ENCODE results near the gene C11orf52.

Gene C11orf52

DNA sequence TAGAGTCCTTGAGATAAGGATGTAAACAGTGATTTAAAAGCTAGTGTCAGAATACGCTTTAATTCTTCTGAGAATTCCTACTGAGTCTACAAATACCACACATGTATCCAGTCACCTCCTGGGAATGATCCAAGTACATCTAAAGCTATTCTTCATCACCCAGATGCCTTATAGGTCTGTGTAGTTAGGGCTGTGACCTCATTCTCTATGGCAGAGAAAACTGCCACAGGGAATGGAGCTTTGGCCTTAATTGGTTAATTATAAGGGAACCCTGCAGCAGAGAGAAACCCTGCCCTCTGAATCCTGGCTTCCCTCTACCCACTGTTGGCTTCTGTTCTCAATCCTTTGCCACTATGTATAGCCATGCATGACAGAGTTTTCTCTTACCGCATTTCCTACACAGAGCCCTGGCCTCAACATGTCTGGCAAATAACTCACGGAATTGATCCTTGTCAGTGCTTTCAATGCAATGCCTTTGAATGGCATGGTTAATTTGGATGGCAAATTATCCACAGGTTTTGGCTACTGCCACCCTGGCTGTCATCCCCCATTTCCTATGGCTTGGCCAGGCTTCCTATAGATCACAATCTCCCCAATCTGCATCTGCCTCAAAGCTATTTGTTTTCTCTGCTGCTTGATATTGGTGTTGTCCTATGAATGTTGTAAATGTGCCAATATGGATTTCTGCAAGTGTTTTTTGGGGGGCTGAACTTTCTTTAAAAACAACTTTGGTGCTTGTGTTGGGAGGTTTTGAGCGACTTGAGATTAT is 21.3 kb downstream of the C11orf52 start:
- DNase-seq (ENCODE audit: low spot score), result no peak

DNA sequence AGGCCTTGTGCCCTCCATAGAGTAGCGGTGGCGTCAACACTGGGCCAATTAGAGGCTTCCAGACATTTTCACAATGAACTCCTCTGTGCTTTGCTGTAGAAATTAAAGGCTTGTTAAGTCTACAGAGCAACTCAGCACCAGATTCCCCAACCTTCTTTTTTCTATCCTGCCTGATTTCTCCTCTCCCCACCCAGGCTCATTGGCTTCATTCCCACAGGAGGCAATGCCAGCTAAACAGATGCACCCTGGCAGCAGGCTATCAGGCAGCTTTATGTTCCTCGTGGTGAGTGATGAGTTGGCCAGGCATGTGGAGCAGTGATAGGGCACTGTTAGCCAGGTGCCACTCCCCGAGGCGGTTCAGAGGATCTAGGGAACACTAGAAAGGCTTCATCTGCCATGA is 23.2 kb downstream of the C11orf52 start:
- no peak for DNase-seq (ENCODE audit: low spot score)

DNA sequence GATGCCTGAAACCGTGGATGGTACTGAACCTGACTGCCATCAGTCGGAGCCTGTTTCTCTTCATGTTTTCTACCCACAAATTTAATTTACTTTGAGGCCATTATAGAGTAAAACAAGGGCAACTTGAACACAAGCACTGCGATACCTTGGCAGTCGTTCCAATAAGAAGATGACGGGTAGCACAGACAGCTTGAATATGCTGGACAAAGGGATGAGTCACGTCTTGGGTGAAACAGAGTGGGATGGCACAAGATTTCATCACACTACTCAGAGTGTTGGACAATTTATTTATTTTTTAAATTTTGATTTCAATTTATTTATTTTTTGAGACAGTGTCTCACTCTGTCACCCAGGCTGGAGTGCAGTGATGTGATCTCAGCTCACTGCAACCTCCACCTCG is 24.1 kb downstream of the C11orf52 start:
- no peak for DNase-seq (ENCODE audit: low spot score)

DNA sequence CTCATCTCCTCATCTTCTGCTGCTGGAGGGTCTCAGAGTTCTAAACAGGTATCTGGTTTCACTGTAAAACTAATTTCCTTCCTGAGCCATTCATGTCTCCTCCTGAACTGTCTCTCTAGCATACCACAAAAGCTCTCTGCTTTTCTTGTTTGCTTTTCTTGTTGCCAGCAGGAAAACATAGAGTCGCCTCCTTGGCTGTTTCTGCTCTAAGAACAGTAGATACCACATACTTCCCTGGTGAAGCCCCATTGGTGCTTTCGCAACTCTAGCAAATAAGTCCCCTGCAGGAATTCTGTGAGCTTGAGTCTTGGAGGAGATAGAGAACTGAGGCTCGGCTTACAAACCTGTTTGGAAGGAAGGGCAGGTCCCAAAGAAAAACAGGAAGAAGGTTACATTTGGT is 25.4 kb downstream of the C11orf52 start:
- no peak for DNase-seq (ENCODE audit: low spot score)

DNA sequence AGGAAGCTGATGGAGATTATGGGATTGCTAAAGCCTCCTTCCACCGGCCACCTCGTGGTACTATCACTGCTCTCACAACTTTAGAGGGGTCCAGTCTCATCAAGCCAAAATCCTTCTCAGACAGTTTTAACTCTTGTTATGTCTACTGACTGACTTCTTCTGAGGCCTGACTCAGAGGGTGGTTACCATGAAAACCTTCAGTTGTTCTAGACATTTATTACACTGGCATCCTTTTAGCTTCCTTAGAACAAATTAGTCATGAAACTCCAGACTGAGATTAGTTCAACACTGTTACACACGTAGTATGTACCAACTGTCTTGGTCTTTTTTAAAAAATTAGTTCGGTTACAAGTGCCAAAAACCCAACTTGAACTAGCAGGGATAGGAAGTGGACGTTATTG is 25.9 kb downstream of the C11orf52 start:
- no peak for DNase-seq (ENCODE audit: low spot score)

DNA sequence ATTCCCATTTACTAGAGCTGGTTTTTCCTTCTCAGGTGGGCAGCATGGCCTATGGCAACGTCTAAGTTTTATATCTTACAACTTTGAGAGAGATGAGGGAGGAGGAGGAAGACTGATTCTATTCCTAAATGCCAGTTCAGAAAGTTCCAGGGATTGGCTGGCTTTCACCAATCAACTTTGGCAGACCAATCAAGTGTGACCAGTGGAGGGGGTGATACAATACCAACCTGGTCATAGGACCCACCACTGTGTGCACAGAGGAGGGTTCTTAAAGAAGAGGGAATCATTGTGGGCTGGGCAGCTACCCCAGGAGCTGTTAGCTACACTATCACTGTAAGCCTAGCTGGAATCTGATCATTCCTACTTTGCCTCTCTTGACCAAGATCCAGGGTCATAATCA is 26.5 kb downstream of the C11orf52 start:
- no peak for DNase-seq (ENCODE audit: low spot score)

DNA sequence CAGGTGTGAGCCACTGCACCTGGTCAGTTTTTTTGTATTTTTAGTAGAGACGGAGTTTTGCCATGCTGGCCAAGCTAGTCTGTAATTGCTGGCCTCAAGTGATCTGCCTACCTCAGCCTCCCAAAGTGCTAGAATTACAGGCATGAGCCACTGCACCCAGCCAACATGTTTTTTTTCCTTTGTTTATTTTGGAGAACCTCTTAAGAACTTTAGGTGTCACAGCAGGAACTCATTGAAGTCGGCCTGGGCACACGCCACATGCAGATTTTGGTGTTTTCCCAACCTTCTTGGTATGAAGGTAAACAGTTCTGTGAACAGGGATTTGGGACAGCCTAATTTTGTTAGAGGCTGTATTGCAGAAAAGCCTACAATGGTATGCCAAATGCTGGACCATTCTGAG is 27.8 kb downstream of the C11orf52 start:
- no peak for DNase-seq (ENCODE audit: low spot score)

DNA sequence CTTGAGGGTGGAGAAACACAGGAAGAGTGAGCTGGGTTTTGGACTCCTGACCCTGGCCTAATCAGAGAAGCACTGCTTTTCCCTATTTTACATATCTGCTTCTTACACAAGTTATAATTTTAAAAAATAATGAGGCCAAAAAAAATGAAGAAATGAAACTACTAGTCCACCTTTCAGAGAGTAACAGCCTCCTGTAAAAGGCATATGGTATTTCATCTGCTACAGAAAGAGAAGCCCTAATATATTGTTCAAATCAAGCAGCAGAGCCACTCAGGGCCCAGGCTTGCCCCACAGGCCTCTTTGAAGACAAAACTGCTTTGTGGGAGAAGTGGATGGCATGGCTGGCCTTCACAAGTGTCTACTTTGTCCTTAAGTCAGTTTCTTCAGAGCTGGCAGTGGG is 28.4 kb downstream of the C11orf52 start:
- no peak for DNase-seq (ENCODE audit: low spot score)

DNA sequence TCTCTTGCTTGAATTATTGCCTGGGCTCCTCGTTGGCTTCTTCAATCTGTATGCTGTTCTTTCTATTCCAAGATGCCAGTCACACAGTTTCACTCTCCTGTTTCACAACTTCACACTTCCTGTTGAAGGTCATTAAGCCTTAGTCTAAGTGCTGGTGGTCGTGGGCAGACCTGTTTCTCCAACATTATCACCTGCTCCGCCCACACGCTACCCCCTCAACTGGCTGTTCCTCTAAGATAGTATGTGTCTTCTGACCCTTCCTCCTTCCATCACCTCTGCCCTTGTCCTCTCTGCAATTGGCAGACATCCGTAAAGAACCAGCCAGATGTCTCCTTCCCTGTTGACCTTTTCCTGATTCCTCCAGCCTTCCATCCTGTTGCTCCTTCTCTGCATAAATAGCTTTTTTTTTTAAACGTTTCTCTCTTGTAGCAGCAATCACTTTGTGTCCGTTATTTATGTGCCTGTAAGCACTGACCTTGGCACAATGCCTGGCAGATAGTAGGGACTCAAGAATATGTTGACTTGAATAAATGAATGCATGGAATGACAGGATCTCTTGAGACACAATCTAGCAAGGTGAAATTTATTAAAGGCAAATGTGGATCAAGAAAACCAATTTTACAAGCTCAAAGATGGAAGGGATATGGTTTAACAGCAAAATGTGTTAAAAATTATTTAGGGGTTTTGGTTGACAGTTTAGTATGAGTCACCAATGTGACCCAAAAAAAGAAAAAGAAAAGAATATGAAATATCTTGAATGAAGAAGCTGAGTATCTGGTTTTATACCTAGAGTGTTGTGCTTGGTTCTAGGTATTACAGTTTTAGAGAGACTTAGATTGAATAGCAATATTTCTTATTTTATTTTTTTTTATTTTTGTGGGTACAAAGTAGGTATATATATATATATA is 31.1 kb downstream of the C11orf52 start:
- no peak for DNase-seq (ENCODE audit: low spot score)

DNA sequence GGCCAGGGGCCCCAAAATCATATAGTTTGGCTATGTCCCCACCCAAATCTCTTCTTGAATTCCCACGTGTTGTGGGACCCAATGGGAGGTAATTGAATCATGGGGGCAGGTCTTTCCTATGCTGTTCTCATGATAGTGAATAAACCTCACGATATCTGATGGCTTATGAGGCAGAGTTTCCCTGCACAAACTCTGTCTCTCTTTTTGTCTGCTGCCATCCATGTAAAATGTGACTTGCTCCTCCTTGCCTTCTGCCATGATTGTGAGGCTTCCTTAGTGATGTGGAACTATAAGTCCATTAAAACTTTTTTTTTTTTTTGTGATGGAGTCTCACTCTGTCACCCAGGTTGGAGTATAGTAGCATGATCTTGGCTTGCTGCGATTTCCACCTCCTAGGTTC is 32.9 kb downstream of the C11orf52 start:
- no peak for DNase-seq (ENCODE audit: low spot score)

DNA sequence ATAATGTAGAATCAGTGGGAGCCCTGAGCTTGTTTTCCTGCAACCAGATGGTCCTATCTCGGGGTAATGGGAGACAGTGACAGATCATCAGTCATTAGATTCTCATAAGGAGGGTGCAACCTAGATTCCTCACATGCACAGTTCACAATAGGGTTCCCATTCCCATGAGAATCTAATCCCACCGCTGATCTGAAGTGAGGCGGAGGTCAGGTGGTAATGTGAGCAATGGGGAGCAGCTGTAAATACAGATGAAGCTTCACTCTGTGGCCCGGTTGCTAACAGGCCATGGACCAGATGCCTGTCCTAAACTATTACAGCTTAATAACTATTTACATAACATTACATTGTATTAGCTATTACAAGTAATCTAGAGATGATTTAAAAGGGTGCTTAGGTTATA is 35.4 kb downstream of the C11orf52 start:
- no peak for DNase-seq (ENCODE audit: low spot score)

DNA sequence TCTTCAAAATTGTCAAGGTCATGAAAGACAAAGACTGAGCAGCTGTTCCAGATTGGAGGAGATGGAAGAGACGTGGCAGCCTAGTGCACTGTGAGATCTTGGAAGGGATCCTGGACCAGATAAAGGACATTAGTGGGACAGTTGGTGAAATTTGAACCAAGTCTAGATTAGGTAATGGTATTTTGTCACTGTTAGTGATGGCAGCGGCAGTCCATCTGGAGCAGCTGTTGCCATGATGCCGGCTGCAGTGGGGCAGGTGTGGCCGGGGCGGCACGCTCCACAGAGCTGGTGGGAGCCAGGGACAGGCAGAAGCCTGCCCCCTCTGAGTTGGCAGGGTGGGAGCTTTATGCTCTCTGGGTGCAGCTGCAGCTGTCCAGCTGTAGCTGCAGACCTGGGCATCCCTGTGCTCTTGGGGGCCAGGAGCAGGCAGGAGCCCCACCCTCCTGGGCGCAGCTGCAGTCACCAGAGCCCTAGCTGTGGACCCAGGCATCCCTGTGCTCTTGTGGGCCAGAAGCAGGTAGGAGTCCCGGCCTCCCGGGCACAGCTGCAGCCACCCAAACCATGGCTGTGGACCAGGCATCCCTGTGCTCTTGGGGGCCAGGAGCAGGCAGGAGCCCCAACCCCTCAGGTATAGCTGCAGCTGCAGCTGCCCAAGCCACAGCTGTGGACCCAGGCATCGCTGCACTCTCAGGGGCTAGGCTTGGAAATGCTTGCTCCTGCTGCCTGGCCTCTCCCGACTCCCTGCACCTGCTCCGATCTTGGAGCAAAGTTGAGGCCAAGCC is 39.1 kb downstream of the C11orf52 start:
- DNase-seq (ENCODE audit: low spot score), result no peak

DNA sequence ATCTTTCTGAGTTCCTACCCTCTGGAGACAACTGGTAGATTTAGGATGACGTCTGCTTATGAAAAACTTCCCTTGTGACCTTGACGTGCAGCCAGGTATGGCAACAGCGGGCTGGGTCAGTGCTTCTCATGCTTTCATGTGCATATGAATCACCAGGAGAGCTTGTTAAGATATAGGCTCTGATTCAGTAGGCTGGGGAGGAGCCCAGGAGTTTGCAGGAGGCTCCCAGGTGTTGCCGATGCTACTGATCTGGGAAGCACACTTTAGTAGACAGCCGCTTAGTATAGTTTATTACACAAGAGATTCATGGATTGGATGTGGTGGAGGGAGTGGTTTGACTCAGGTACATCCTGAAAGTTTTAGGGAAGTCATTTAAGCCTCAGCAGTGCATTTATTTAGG is 42.2 kb downstream of the C11orf52 start:
- DNase-seq (ENCODE audit: low spot score), result no peak

DNA sequence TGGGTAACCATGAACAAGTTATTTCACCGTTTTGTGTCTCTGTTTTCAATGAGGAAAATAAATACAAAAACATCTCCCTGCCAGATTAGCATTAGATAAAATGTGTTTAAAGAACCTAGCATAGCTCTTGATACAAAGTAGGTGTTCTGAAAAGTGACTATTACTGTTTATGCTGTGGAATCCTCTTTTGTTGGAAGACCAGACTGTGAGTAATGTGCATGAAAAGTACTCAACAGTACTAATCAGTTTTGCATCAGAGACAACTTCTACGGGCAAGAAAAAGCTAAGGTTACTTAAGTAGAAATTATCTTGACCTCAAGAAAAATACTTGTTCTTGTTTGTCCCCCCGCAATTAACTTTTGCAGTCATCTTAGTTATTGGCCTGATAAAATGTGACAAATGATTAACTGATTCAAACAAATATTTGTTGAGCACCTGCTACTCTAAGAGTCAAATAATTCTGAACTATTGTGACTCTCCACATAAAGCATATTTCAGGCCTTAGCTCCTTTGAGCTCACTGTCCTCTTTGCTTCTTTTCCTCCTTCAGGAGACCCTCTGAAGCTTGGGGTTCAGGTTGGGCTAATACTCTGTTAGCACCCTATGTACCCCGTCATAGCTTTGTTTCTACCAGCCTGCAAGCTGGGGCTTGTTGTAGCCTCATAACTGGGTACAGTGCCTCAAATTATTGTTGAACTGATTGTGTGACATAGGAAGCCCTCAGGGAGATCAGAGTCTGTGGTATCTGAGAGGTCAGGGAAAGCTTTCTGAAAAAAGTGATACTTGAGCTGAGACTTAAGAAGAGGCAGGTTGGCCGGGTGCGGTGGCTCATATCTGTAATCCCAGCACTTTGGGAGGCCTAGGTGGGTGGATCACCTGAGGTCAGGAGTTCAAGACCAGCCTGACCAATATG is 42.9 kb downstream of the C11orf52 start:
- no peak for DNase-seq (ENCODE audit: low spot score)

DNA sequence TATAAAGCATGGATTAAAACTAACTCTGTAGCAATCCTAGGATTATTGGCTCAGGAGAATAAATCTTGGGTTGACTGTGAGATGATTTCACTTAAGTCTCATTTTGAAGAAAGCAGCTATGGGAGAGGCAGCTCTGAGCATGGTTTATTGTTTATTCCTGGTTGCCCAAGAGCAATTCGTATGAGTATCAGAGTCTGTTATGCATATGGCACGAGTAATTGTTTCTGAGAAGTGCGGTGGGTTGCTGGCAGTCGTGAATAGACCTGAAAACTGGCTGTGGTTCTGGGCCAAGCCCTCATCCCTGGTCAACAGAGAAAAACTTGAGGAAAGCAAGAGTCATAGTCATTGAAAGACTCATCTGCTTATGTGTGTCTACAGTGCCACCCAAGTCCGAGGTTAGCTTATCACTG is 45.2 kb downstream of the C11orf52 start:
- DNase-seq (ENCODE audit: low spot score), result no peak

DNA sequence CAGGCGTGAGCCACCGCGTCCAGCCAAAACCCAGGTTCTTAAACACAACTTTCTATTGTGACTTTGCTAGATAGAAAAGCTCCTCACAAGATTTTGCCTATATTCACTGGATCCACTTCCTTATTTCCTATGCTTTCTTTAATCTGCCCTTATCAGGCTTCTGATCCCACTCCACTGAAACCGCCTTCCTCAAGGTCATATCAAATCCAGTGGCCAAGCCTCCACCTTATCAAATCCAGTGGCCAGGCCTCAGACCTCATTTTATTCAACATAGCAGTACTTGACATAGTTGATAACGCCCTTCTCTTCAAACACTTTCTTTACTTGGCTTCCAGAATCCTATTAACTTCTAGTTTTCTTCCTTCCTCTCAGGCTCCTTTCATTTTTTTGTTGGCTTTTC is 48.0 kb downstream of the C11orf52 start:
- no peak for DNase-seq (ENCODE audit: low spot score)

DNA sequence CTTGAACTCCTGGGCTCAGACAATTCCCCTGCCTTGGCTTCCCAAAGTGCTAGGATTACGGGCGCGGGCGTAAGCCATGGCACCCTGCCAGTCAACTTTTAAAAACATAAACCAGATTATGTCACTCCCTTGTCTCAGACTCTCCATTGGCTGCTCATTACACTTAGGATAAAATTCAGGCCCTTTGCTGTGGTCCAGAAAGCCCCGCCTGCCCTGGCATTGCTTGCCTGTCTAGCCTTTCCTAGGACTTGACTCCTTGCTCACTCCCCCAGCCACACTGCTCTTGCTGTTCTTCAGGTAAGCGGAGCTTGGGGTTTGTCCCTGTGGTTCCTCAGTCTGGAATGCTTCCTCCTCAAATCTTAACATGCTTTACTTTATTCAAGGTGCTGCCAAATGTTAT is 48.9 kb downstream of the C11orf52 start:
- DNase-seq (ENCODE audit: low spot score), result no peak

DNA sequence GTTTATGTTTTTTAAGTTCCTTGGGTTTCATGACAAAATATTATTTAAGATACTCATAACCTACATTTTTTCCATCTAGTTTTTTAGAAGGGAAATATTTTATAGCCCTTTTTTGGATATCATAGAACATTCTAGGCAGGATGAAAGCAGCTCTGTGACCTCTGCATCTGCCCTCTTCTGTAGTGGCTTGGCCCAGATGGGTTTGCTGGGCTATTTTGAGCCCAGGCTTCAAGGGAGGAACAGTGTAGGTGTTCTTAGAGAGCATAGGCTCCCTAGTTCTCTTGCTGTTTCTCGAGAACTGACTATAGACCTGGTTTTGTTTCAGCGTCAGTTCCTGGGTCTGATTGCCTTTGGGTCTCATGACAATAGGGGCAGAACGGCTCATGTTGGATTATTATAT is 50.6 kb downstream of the C11orf52 start:
- no peak for DNase-seq (ENCODE audit: low spot score)

DNA sequence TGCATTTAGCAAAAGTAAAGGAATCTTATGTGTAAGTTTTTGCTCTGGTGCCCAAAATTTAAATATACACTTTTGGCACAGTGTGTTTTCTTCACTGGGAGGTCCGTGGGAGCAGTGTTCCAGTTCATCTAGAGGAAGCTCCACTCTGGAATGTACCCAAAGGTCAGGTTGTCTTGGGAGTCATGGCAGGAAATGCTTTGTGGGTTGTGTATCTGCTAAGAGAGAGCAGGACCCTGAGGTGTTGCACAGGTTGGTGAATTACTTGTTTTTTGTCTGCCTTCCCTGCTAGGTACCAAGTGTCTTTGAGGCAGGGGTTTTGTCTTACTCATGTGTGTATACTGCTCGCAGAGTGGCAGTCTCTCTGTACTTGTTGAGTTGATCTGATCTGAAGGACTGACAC is 55.7 kb downstream of the C11orf52 start:
- DNase-seq (ENCODE audit: low spot score), result no peak

DNA sequence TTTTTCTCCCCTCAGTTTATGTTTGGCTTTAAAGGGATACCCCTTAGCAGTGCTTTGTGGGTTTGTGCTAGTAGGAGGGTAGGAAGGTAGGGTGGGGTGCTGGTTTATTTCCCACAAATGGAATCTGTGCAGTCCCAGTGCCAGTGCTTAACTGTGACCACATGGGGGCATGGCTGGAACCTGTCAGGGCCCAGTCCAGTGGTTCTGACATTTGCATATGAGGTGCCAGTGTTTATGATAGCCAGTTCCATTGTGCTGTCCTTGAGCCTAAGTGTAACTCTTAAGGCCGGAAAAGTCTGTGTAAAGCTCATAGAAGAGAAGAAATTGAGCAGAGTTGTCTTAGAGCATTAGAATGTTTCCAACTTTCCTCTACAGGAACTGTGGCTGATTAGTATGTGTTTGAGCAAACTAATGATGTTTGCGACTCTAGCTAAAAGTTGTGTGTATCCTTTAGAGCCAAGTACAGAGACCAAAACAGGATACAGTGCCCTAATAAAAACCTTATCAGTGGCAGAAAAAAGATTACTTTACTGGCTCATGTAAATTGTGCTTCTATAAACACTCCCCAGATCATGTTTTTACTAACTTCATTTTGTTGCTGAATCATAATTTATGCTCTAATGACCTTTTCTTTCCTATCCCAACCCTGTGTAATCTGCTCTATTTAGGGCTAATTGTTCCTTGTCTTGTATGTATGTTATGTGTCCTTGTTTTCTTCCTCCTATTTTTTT is 56.5 kb downstream of the C11orf52 start:
- no peak for DNase-seq (ENCODE audit: low spot score)
